Natural killer cell (primary cell): ENCODE data around the gene FIGLA. TPM values are rescaled to one million over a fixed set of nuclear protein-coding genes. Genes with fewer than 3 reads are reported as not detected.

ENCODE experiments used
- ATAC-seq, 3 donors: fragments of 150-1000 bp in 2 of 3; fragments of 200-7000 bp in 1 of 3; cut with Tn5 transposase; 1 replicate in 1 of 3; 2 replicates in 2 of 3; pipeline ENCODE4 v1.10.0; 2021; ENCODE audit warnings: mild to moderate bottlenecking in 2 of 3, moderate library complexity in 2 of 3
- DNase-seq, 2 donors: peaks; one replicate each; pipeline versions ENCODE4 v3.0.0 to v3.0.0-alpha.2; 2013 to 2021; ENCODE audit warnings: mixed read lengths in 1 of 2
- H3K27ac ChIP-seq: one replicate; pipeline ENCODE4 v1.5.1; 2013; ENCODE audit warnings: mild to moderate bottlenecking, low read length
- H3K27me3 ChIP-seq: one replicate; pipeline ENCODE4 v1.6.1; 2013; ENCODE audit warnings: low read length; ENCODE audit not compliant: control insufficient read depth, insufficient read depth
- H3K36me3 ChIP-seq: one replicate; pipeline ENCODE4 v1.6.1; 2013; ENCODE audit warnings: low read length; ENCODE audit not compliant: control insufficient read depth, insufficient read depth
- H3K4me1 ChIP-seq: one replicate; pipeline ENCODE4 v1.6.1; 2013; ENCODE audit warnings: low read length; ENCODE audit not compliant: control insufficient read depth, insufficient read depth
- H3K4me3 ChIP-seq: one replicate; pipeline ENCODE4 v1.5.1; 2013; ENCODE audit warnings: low read length
- H3K9me3 ChIP-seq: one replicate; pipeline ENCODE4 v1.6.1; 2013; ENCODE audit warnings: low read length; ENCODE audit not compliant: control insufficient read depth, insufficient read depth
- H3K27ac Mint-ChIP-seq, 2 donors: one replicate each; pipeline ENCODE4 v1.8.0; 2022; ENCODE audit warnings: mild to moderate bottlenecking in 2 of 2, mixed read lengths in 2 of 2, moderate library complexity in 1 of 2
- H3K27me3 Mint-ChIP-seq, 2 donors: one replicate each; pipeline ENCODE4 v1.8.0; 2022; ENCODE audit warnings: low read depth in 2 of 2, mixed read lengths in 2 of 2
- H3K36me3 Mint-ChIP-seq: one replicate; pipeline ENCODE4 v1.8.0; 2022; ENCODE audit warnings: mixed read lengths
- H3K4me1 Mint-ChIP-seq, 2 donors: one replicate each; pipeline ENCODE4 v1.8.0; 2022; ENCODE audit warnings: mixed read lengths in 2 of 2
- H3K4me3 Mint-ChIP-seq: one replicate; pipeline ENCODE4 v1.8.0; 2022; ENCODE audit warnings: mild to moderate bottlenecking, moderate library complexity, mixed read lengths
- H3K9me3 Mint-ChIP-seq, 2 donors: one replicate each; pipeline ENCODE4 v1.8.0; 2022; ENCODE audit warnings: mixed read lengths in 2 of 2
- WGBS: methylation state at CpG from one replicate; pipeline ENCODE4 v1.1.7; 2013; ENCODE audit warnings: missing lambda C conversion rate; ENCODE audit not compliant: insufficient coverage; 5-methylcytosine and 5-hydroxymethylcytosine counted together
- intact Hi-C: fragments of 100-400 bp; cut with micrococcal nuclease; formaldehyde crosslinking; loops from one replicate; pipeline ENCODE4 v1.14.2; 2022
- total RNA-seq, 4 donors: library from RNA; stranded (reverse); fragments of 120-200 nt in 1 of 4; gene quantifications; one replicate each; pipeline versions ENCODE4 v1.2.3 to v1.2.4, GENCODE V29; 2013 to 2022
- TF ChIP-seq, protein P1 (sequence below): fragments of 200-600 bp; IDR thresholded peaks from one replicate; pipeline ENCODE4 v1.8.0; 2022; ENCODE audit warnings: antibody characterized with exemption

Gene FIGLA
- total RNA-seq, 3 donors from 2014 or later (not counting 1 experiment from before 2014, with no cell fraction given): not detected

DNA sequence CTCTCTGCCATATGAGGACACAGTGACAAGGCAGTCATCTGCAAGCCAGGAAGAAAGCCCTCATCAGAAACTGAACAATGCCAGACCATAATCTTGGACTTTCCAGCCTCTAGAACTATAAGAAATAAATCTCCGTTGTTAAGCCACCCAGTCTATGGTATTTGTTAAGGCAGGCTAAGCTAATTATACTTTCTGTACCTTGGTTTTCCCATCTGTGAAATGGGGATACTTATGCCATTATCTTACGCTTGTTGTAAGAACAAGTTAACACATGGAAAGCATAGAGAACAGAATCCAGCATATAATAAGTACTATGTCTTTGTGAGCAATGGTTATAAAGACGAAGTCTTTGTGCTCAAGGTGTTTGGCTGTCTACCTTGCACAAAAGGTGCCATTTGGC is 14.2 kb downstream of the FIGLA start:
- Histone ChIP-seq H3K36me3 (no peaks in the 10 kb centered on the region), H3K9me3 (no peaks in the 10 kb centered on the region), H3K4me3 (no peak overlapping the region), H3K27me3 (peaks cover 8% of the 10 kb centered on the region), H3K27ac (no peak overlapping the region), H3K4me1 (no peaks in the 10 kb centered on the region)
- Mint-ChIP-seq H3K36me3 (no peaks in the 10 kb centered on the region), H3K4me1 (peaks cover 0 to 12% of the 10 kb centered on the region in 2 donors), H3K27ac (no peak overlapping the region), H3K9me3 (no peaks in the 10 kb centered on the region), H3K27me3 (peaks cover 55 to 67% of the 10 kb centered on the region in 2 donors), H3K4me3 (no peak overlapping the region)
- intact Hi-C loops: no loop called here
- TF ChIP-seq, protein P1, sequence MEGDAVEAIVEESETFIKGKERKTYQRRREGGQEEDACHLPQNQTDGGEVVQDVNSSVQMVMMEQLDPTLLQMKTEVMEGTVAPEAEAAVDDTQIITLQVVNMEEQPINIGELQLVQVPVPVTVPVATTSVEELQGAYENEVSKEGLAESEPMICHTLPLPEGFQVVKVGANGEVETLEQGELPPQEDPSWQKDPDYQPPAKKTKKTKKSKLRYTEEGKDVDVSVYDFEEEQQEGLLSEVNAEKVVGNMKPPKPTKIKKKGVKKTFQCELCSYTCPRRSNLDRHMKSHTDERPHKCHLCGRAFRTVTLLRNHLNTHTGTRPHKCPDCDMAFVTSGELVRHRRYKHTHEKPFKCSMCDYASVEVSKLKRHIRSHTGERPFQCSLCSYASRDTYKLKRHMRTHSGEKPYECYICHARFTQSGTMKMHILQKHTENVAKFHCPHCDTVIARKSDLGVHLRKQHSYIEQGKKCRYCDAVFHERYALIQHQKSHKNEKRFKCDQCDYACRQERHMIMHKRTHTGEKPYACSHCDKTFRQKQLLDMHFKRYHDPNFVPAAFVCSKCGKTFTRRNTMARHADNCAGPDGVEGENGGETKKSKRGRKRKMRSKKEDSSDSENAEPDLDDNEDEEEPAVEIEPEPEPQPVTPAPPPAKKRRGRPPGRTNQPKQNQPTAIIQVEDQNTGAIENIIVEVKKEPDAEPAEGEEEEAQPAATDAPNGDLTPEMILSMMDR: no peak
- DNase-seq (no peak), ATAC-seq (no peak)
- 83% methylated on average over 2 of the region's 3 CpGs for WGBS

DNA sequence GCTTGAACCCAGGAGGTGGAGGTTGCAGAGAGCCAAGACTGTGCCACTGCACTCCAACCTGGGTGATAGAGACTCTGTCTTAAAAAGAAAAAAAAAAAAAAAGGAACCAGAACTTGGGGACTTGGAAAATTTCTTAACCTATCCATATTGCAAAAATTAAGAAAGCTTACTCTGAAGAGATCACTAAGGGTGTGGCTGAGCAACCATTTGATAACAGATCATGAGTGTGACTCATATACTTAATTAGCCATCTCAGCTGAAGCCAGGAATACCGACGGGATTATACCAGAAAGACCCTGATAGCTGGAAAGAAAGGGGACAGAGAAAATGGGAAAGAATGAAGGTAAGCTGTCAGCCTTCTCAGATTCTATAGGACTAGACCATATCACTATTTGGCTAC is 15.3 kb downstream of the FIGLA start:
- intact Hi-C loops: no loop called here
- H3K36me3 ChIP-seq: no peaks in the 10 kb centered on the region
- H3K36me3 Mint-ChIP-seq: no peaks in the 10 kb centered on the region
- H3K27me3 ChIP-seq: peaks cover 8% of the 10 kb centered on the region
- TF ChIP-seq, protein P1: no peak
- no peak overlapping the region for H3K4me3 Mint-ChIP-seq
- ATAC-seq (no peak), DNase-seq (no peak)
- H3K4me1 ChIP-seq: no peaks in the 10 kb centered on the region
- no peak overlapping the region for H3K27ac Mint-ChIP-seq
- H3K27ac ChIP-seq: no peak overlapping the region
- H3K4me3 ChIP-seq: no peak overlapping the region
- no peaks in the 10 kb centered on the region for H3K9me3 Mint-ChIP-seq
- H3K9me3 ChIP-seq: no peaks in the 10 kb centered on the region
- 94% methylated on average over 2 of the region's 2 CpGs for WGBS
- peaks cover 55 to 65% of the 10 kb centered on the region in 2 donors for H3K27me3 Mint-ChIP-seq
- H3K4me1 Mint-ChIP-seq: peaks cover 0 to 2% of the 10 kb centered on the region in 2 donors

DNA sequence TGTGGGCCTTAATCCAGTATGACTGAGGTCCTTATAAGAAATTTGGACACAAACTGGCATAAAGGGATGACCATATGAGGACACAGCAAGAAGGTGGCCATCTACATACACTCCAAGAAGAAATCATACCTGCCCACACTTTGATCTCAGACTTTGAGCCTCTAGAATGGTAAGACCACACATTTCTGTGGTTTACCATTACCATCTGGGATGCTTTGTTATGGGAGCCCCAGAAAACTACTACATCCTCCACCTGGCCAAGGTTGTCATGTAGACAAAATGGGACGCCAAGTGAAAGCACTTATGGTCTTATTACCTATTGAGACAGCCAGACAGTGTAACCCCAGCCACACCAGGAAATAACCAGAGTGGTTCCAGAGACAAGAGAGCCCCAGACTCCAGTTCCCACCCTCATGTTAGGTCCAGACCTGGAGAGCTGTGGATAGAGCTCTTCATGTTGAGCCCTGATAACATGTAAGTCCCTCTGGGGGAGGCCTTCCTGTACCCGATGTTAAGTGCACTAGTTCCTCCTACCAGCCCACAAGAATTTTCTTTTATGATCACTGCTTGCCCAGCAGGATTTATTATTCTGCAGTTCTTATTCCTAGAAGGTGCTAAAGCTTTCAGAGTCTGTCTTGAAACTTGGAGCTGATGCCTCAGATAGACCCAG is 17.8 kb downstream of the FIGLA start:
- Mint-ChIP-seq H3K4me1 (peaks cover 11 to 14% of the 10 kb centered on the region in 2 donors), H3K27me3 (peaks cover 63 to 74% of the 10 kb centered on the region in 2 donors), H3K4me3 (no peak overlapping the region), H3K36me3 (no peaks in the 10 kb centered on the region), H3K9me3 (no peaks in the 10 kb centered on the region), H3K27ac (no peak overlapping the region)
- H3K27me3 ChIP-seq: peaks cover 17% of the 10 kb centered on the region
- TF ChIP-seq, protein P1: no peak
- WGBS: 48% methylated on average over 2 of the region's 2 CpGs
- H3K4me1 ChIP-seq: peaks cover 4% of the 10 kb centered on the region
- H3K4me3 ChIP-seq: no peak overlapping the region
- H3K36me3 ChIP-seq: no peaks in the 10 kb centered on the region
- ATAC-seq (no peak), DNase-seq (no peak)
- intact Hi-C loops: no loop called here
- no peaks in the 10 kb centered on the region for H3K9me3 ChIP-seq
- H3K27ac ChIP-seq: no peak overlapping the region

DNA sequence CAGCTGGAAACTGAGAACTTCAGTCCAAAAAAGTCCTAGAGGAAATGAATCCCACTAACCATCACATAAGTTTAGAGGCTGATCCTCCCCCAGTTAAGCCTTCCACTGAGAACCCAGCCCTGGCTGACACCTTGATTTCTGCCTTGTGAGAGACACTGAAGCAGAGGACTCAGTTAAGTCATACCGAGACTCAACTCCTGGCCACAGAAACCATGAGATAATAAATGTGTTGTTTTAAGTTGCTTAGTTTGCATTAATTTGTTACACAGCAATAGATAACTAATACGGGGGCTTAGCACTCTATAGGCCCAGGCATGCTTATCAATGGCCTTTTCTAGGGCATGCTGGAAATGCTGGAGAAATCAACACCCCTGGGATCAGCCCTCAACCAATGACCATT is 19.0 kb downstream of the FIGLA start:
- WGBS: 76% methylated on average over 2 of the region's 2 CpGs
- Histone ChIP-seq H3K36me3 (no peaks in the 10 kb centered on the region), H3K27me3 (peaks cover 24% of the 10 kb centered on the region), H3K9me3 (no peaks in the 10 kb centered on the region), H3K4me3 (no peak overlapping the region), H3K4me1 (peaks cover 13% of the 10 kb centered on the region), H3K27ac (no peak overlapping the region)
- DNase-seq: no peak
- no peaks in the 10 kb centered on the region for H3K36me3 Mint-ChIP-seq
- no peak for ATAC-seq
- TF ChIP-seq, protein P1: no peak
- no peaks in the 10 kb centered on the region for H3K9me3 Mint-ChIP-seq
- intact Hi-C loops: no loop called here
- no peak overlapping the region for H3K4me3 Mint-ChIP-seq
- no peak overlapping the region for H3K27ac Mint-ChIP-seq
- peaks cover 67 to 75% of the 10 kb centered on the region in 2 donors for H3K27me3 Mint-ChIP-seq
- H3K4me1 Mint-ChIP-seq: peaks cover 17 to 20% of the 10 kb centered on the region in 2 donors
